Body of pancreas (tissue), 4 donors: ENCODE measurements around the gene CLMN. TPM values are rescaled to one million over a fixed set of nuclear protein-coding genes. Genes with fewer than 3 reads are reported as not detected.
A peak's percentile ranks its signal among the peaks of the same experiment; 100 is the strongest.

Source experiments
- ATAC-seq: fragments of 150-250 bp; one replicate; pipeline ENCODE4 v1.9.1; 2016
- DNase-seq, 4 donors: peaks; one replicate each; pipeline ENCODE4 v3.0.0-alpha.2; 2019
- H3K27ac ChIP-seq, 4 donors: fragments of 200-600 bp; sonication (generic); 1 replicate in 3 of 4; 2 replicates in 1 of 4; pipeline versions ENCODE4 v1.5.1 to v1.6.1; 2016 to 2019; ENCODE audit warnings: mild to moderate bottlenecking in 1 of 4, mixed read lengths in 1 of 4, moderate library complexity in 1 of 4
- H3K27me3 ChIP-seq, 2 donors: fragments of 200-600 bp; sonication (generic); one replicate each; pipeline ENCODE4 v1.6.0; 2016; ENCODE audit warnings: mild to moderate bottlenecking in 1 of 2
- H3K36me3 ChIP-seq, 2 donors: fragments of 200-600 bp; sonication (generic); replicated peaks in 1 of 2; 2 replicates each; pipeline ENCODE4 v1.5.1; 2016; ENCODE audit warnings: low read depth in 2 of 2; ENCODE audit not compliant: insufficient read depth in 1 of 2
- H3K4me1 ChIP-seq: fragments of 200-600 bp; sonication (generic); one replicate; pipeline ENCODE4 v1.6.0; 2016
- H3K4me3 ChIP-seq, 2 donors: fragments of 200-600 bp; sonication (generic); 1 replicate in 1 of 2; 2 replicates in 1 of 2; pipeline ENCODE4 v1.5.1; 2016 to 2019
- H3K9me3 ChIP-seq, 3 donors: fragments of 200-600 bp; sonication (generic); 1 replicate in 2 of 3; 2 replicates in 1 of 3; pipeline ENCODE4 v1.5.1; 2016
- CTCF ChIP-seq, 7 experiments: fragments of 450-650 bp in 4 of 7; fragments of 200-600 bp in 3 of 7; sonication (generic) in 3 of 7; IDR thresholded peaks; one replicate each; pipeline ENCODE4 v1.5.1; 2016 to 2019; ENCODE audit warnings: antibody characterized with exemption in 7 of 7
- POLR2A ChIP-seq, 3 donors: fragments of 450-650 bp; IDR thresholded peaks; one replicate each; pipeline ENCODE4 v1.6.1; 2016; ENCODE audit warnings: antibody characterized with exemption in 3 of 3, mild to moderate bottlenecking in 2 of 3
- WGBS, 2 donors: methylation state at CpG; one replicate each; pipeline ENCODE4 v1.1.5; 2017; 5-methylcytosine and 5-hydroxymethylcytosine counted together
- intact Hi-C: fragments of 100-400 bp; cut with DNase I; formaldehyde crosslinking; loops from one replicate; pipeline ENCODE4 v1.15.1; 2023
- total RNA-seq, 2 donors: library from RNA; depleted of rRNA; stranded (reverse); fragments of >200 nt; gene quantifications; one replicate each; pipeline ENCODE4 v1.1.0, GENCODE V29; 2016

The CLMN gene
- total RNA-seq, 2 donors from 2014 or later = 53.7 to 54.7 TPM

- Histone ChIP-seq H3K4me1 (peaks cover 86% of the 10 kb centered on the region), H3K27me3 (no peaks in the 10 kb centered on the region), H3K27ac (peak overlapping the region; percentile 94 to 99 (median 95)), H3K9me3 (no peaks in the 10 kb centered on the region), H3K4me3 (no peak overlapping the region), H3K36me3 (no peaks in the 10 kb centered on the region)
- no peak for DNase-seq
- no peak for ATAC-seq
- intact Hi-C loops = no loop called here
- 95 to 96% methylated on average over 7 of the region's 7 CpGs for WGBS, 2 donors
- TF ChIP-seq CTCF (IDR thresholded peaks at IDR 0.05) (no peak), POLR2A (IDR thresholded peaks at IDR 0.05) (no peak)
These were observed 56.0 kb downstream of the CLMN start for GRCh38 chr14:95263527-95264231.

GRCh38 chr14:95262511-95262891 lies 57.2 kb downstream of the CLMN start:
- WGBS, 2 donors = 70 to 73% methylated on average over 3 of the region's 3 CpGs
- intact Hi-C loops = no loop called here
- no peak for ATAC-seq
- H3K36me3 ChIP-seq = no peaks in the 10 kb centered on the region
- no peak overlapping the region for H3K4me3 ChIP-seq
- no peak for DNase-seq
- no peaks in the 10 kb centered on the region for H3K9me3 ChIP-seq
- TF ChIP-seq CTCF (IDR thresholded peaks at IDR 0.05) = no peak
- TF ChIP-seq POLR2A (IDR thresholded peaks at IDR 0.05) = peak in 1 of 3 donors; percentile 2
- H3K27me3 ChIP-seq = no peaks in the 10 kb centered on the region
- peak overlapping the region; percentile 94 to 99 (median 95) for H3K27ac ChIP-seq
- peaks cover 86% of the 10 kb centered on the region for H3K4me1 ChIP-seq

- DNase-seq (peak; percentile 55 to 68 (median 64)), ATAC-seq (peak; percentile 20)
- H3K36me3 ChIP-seq = no peaks in the 10 kb centered on the region
- intact Hi-C loops = no loop called here
- 26 to 37% methylated on average over 16 of the region's 16 CpGs for WGBS, 2 donors
- H3K27ac ChIP-seq = peak overlapping the region; percentile 94 to 99 (median 95)
- no peaks in the 10 kb centered on the region for H3K9me3 ChIP-seq
- peaks cover 80% of the 10 kb centered on the region for H3K4me1 ChIP-seq
- no peaks in the 10 kb centered on the region for H3K27me3 ChIP-seq
- no peak overlapping the region for H3K4me3 ChIP-seq
- TF ChIP-seq CTCF (IDR thresholded peaks at IDR 0.05) (no peak), POLR2A (IDR thresholded peaks at IDR 0.05) (peak in 1 of 3 donors; percentile 37)
These were observed 57.8 kb downstream of the CLMN start for GRCh38 chr14:95261616-95262510.

- H3K4me3 ChIP-seq = no peak overlapping the region
- intact Hi-C loops = no loop called here
- peak overlapping the region; percentile 94 to 99 (median 95) for H3K27ac ChIP-seq
- no peaks in the 10 kb centered on the region for H3K27me3 ChIP-seq
- DNase-seq (peak; percentile 57 to 71 (median 64)), ATAC-seq (no peak)
- TF ChIP-seq CTCF (IDR thresholded peaks at IDR 0.05) (no peak), POLR2A (IDR thresholded peaks at IDR 0.05) (no peak)
- no peaks in the 10 kb centered on the region for H3K36me3 ChIP-seq
- H3K4me1 ChIP-seq = peaks cover 76% of the 10 kb centered on the region
- 38 to 40% methylated on average over 19 of the region's 19 CpGs for WGBS, 2 donors
- H3K9me3 ChIP-seq = no peaks in the 10 kb centered on the region
These were observed 59.0 kb downstream of the CLMN start for GRCh38 chr14:95260537-95261361.
